T-cell (primary cell): ENCODE results near the gene NFIC. TPM values are rescaled to one million over a fixed set of nuclear protein-coding genes. Genes with fewer than 3 reads are reported as not detected.

ENCODE experiments used
- ATAC-seq, 4 experiments: fragments of 200-7000 bp in 3 of 4; fragments of 150-1000 bp in 1 of 4; cut with Tn5 transposase; replicated peaks in 1 of 4; 1 replicate in 3 of 4; 2 replicates in 1 of 4; pipeline ENCODE4 v1.10.0; 2021; ENCODE audit warnings: moderate library complexity in 3 of 4, mild to moderate bottlenecking in 2 of 4, moderate number of reproducible peaks in 1 of 4
- CTCF ChIA-PET, 2 donors: fragments of 300-600 bp; sonication (Branson Sonifier 250); formaldehyde crosslinking; loops; one replicate each; lab custom pipeline; 2022; ENCODE audit warnings: antibody characterized with exemption in 2 of 2; lab: Charles Lee
- POLR2A ChIA-PET, 2 donors: fragments of 300-600 bp; sonication (Branson Sonifier 250); formaldehyde crosslinking; loops; one replicate each; lab custom pipeline; 2022; ENCODE audit warnings: antibody characterized with exemption in 2 of 2; lab: Charles Lee
- DNase-seq, 35 experiments: peaks; one replicate each; pipeline versions ENCODE4 v3.0.0 to v3.0.0-alpha.2; 2013 to 2023
- H3K27ac ChIP-seq: one replicate; pipeline ENCODE4 v1.5.1; 2013; ENCODE audit warnings: low read length
- H3K27me3 ChIP-seq, 2 experiments: replicated peaks in 1 of 2; 1 replicate in 1 of 2; 2 replicates in 1 of 2; pipeline versions ENCODE4 v1.6.1 to v1.7.0; 2013; ENCODE audit warnings: low read length in 1 of 2, mixed read lengths in 1 of 2; ENCODE audit not compliant: control insufficient read depth in 2 of 2, insufficient read depth in 2 of 2; ENCODE audit errors: extremely low read depth in 1 of 2
- H3K36me3 ChIP-seq, 2 donors: 1 replicate in 1 of 2; 2 replicates in 1 of 2; pipeline versions ENCODE4 v1.6.1 to v1.7.0; 2013; ENCODE audit warnings: low read length in 1 of 2; ENCODE audit not compliant: control insufficient read depth in 2 of 2, insufficient read depth in 1 of 2; ENCODE audit errors: extremely low read depth in 1 of 2
- H3K4me1 ChIP-seq, 2 experiments: 1 replicate in 1 of 2; 2 replicates in 1 of 2; pipeline versions ENCODE4 v1.6.1 to v1.7.0; 2013; ENCODE audit warnings: low read length in 2 of 2, mixed read lengths in 1 of 2; ENCODE audit not compliant: insufficient read depth in 2 of 2, control insufficient read depth in 1 of 2; ENCODE audit errors: extremely low read depth in 1 of 2
- H3K4me3 ChIP-seq, 2 donors: 1 replicate in 1 of 2; 2 replicates in 1 of 2; pipeline versions ENCODE4 v1.5.1 to v1.7.0; 2013; ENCODE audit warnings: mild to moderate bottlenecking in 2 of 2, low read length in 1 of 2, moderate library complexity in 1 of 2; ENCODE audit not compliant: control insufficient read depth in 1 of 2; ENCODE audit errors: extremely low read depth in 1 of 2
- H3K9me3 ChIP-seq: 2 replicates; pipeline ENCODE4 v1.7.0; 2013
- H3K27ac Mint-ChIP-seq, 2 donors: one replicate each; pipeline ENCODE4 v1.8.0; 2020 to 2021; ENCODE audit warnings: mild to moderate bottlenecking in 2 of 2, mixed read lengths in 2 of 2
- H3K27me3 Mint-ChIP-seq, 2 donors: one replicate each; pipeline ENCODE4 v1.8.0; 2021 to 2022; ENCODE audit warnings: mixed read lengths in 2 of 2
- H3K36me3 Mint-ChIP-seq: one replicate; pipeline ENCODE4 v1.8.0; 2021; ENCODE audit warnings: mixed read lengths
- H3K4me1 Mint-ChIP-seq, 3 donors: one replicate each; pipeline ENCODE4 v1.8.0; 2020 to 2022; ENCODE audit warnings: mixed read lengths in 3 of 3, mild to moderate bottlenecking in 1 of 3
- H3K4me3 Mint-ChIP-seq, 3 donors: one replicate each; pipeline ENCODE4 v1.8.0; 2020 to 2022; ENCODE audit warnings: mild to moderate bottlenecking in 3 of 3, mixed read lengths in 3 of 3, moderate library complexity in 3 of 3
- H3K9me3 Mint-ChIP-seq, 3 donors: one replicate each; pipeline ENCODE4 v1.8.0; 2020 to 2022; ENCODE audit warnings: mixed read lengths in 3 of 3
- WGBS: methylation state at CpG from one replicate; pipeline ENCODE4 v1.1.5; 2013; ENCODE audit warnings: missing lambda C conversion rate; ENCODE audit not compliant: insufficient coverage; 5-methylcytosine and 5-hydroxymethylcytosine counted together
- total RNA-seq, 35 experiments: library from RNA in 6 of 35; stranded (reverse) in 6 of 35; fragments of 120-200 nt in 1 of 35; gene quantifications; one replicate each; pipeline versions ENCODE4 v1.2.1 to v1.2.4 and lab custom pipeline; 2013 to 2026

Gene NFIC
- total RNA-seq, 5 donors from 2014 or later (not counting 1 experiment from before 2014, with no cell fraction given) = 27.1 to 41.7 (median 37.2) TPM

- Mint-ChIP-seq H3K4me3 (peak overlapping the region in 2 of 3 donors; percentile 47 to 69), H3K27me3 (peaks cover 0 to 1% of the 10 kb centered on the region in 2 donors), H3K27ac (peak overlapping the region in 1 of 2 donors; percentile 63), H3K4me1 (peaks cover 9 to 23% (median 13%) of the 10 kb centered on the region in 3 donors), H3K36me3 (no peaks in the 10 kb centered on the region), H3K9me3 (no peaks in the 10 kb centered on the region)
- Histone ChIP-seq H3K36me3 (no peaks in the 10 kb centered on the region), H3K27ac (no peak overlapping the region), H3K9me3 (no peaks in the 10 kb centered on the region), H3K4me1 (peaks cover 2 to 23% of the 10 kb centered on the region in 2 experiments), H3K4me3 (no peak overlapping the region), H3K27me3 (peaks cover 0 to 21% of the 10 kb centered on the region in 2 experiments)
- 90% methylated on average over 2 of the region's 2 CpGs for WGBS
- ChIA-PET POLR2A (interaction anchor here in 1 of 2 donors (0.6 kb wide), 1 partner anchor 1550 kb away, joined by 3 read pairs; no protein-coding TSS in a partner anchor), CTCF (interaction anchor here in 1 of 2 donors (0.5 kb wide), 1 partner anchor 987 kb away, joined by 5 read pairs; no protein-coding TSS in a partner anchor)
- no peak for ATAC-seq
- no peak for DNase-seq
Observed at GRCh38 chr19:3477951-3478350, 111.6 kb downstream of the NFIC start.

- H3K9me3 Mint-ChIP-seq = no peaks in the 10 kb centered on the region
- Histone ChIP-seq H3K27ac (no peak overlapping the region), H3K4me1 (peaks cover 2 to 23% of the 10 kb centered on the region in 2 experiments), H3K27me3 (peaks cover 0 to 18% of the 10 kb centered on the region in 2 experiments), H3K4me3 (peak overlapping the region in 1 of 2 donors; percentile 15), H3K36me3 (no peaks in the 10 kb centered on the region), H3K9me3 (no peaks in the 10 kb centered on the region)
- DNase-seq = peak in 6 of 35 experiments; percentile 7 to 30 (median 17)
- H3K27ac Mint-ChIP-seq = peak overlapping the region in 1 of 2 donors; percentile 70
- H3K27me3 Mint-ChIP-seq = peaks cover 0 to 1% of the 10 kb centered on the region in 2 donors
- peak; percentile 10 to 50 (median 30) for ATAC-seq
- ChIA-PET CTCF (interaction anchor here in 1 of 2 donors (0.5 to 1.0 kb wide), 4 partner anchors 20 to 986 kb away, joined by 3 to 5 read pairs (median 4); partner anchors contain the start of gene DOHH), POLR2A (no interaction called here)
- 20% methylated on average over 3 of the region's 27 CpGs for WGBS
- H3K4me3 Mint-ChIP-seq = peak overlapping the region; percentile 60 to 69 (median 60)
- H3K4me1 Mint-ChIP-seq = peaks cover 9 to 23% (median 13%) of the 10 kb centered on the region in 3 donors
- H3K36me3 Mint-ChIP-seq = no peaks in the 10 kb centered on the region
Observed at GRCh38 chr19:3478409-3479176, 112.2 kb downstream of the NFIC start.

GRCh38 chr19:3479177-3479833 is 112.9 kb downstream of the NFIC start:
- 7% methylated on average over 7 of the region's 7 CpGs for WGBS
- peaks cover 2 to 23% of the 10 kb centered on the region in 2 experiments for H3K4me1 ChIP-seq
- H3K27me3 ChIP-seq = peaks cover 0 to 14% of the 10 kb centered on the region in 2 experiments
- H3K27ac ChIP-seq = no peak overlapping the region
- ATAC-seq (peak; percentile 51 to 76 (median 64)), DNase-seq (peak in 33 of 35 experiments; percentile 18 to 72 (median 50))
- ChIA-PET CTCF (interaction anchor here in 1 of 2 donors (0.5 to 1.0 kb wide), 6 partner anchors 20 to 747 kb away, joined by 3 to 5 read pairs (median 4); partner anchors contain the start of gene DOHH), POLR2A (no interaction called here)
- H3K9me3 Mint-ChIP-seq = no peaks in the 10 kb centered on the region
- H3K36me3 ChIP-seq = no peaks in the 10 kb centered on the region
- H3K4me3 Mint-ChIP-seq = peak overlapping the region in 1 of 3 donors; percentile 69
- H3K27me3 Mint-ChIP-seq = no peaks in the 10 kb centered on the region
- no peaks in the 10 kb centered on the region for H3K9me3 ChIP-seq
- peak overlapping the region in 1 of 2 donors; percentile 15 for H3K4me3 ChIP-seq
- H3K4me1 Mint-ChIP-seq = peaks cover 9 to 23% (median 13%) of the 10 kb centered on the region in 3 donors
- no peaks in the 10 kb centered on the region for H3K36me3 Mint-ChIP-seq
- H3K27ac Mint-ChIP-seq = no peak overlapping the region

DNA sequence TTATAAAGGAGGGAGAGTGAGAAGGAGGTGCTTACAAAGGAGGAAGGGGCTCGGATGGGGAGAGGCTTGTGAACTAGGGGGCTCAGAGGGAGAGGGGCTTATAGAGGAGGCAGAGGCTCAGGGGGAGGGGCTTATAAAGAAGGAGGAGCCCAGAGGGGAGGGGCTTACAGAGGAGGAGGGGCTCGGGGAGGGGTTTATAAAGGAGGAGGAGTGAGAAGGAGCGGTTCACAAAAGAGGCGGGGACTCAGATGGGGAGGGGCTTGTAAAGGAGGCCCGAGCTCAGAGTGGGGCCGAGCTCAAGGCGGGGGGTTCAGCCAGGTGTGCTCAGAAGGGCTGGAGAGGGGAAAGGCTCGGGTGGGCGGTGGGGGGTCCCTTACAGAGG is 113.4 kb downstream of the NFIC start:
- Mint-ChIP-seq H3K9me3 (no peaks in the 10 kb centered on the region), H3K4me3 (peak overlapping the region in 1 of 3 donors; percentile 69), H3K4me1 (peaks cover 9 to 28% (median 13%) of the 10 kb centered on the region in 3 donors), H3K27ac (no peak overlapping the region), H3K27me3 (no peaks in the 10 kb centered on the region), H3K36me3 (no peaks in the 10 kb centered on the region)
- ChIA-PET CTCF (interaction anchor here in 1 of 2 donors (0.5 to 1.0 kb wide), 4 partner anchors 21 to 747 kb away, joined by 3 to 4 read pairs (median 3); partner anchors contain the start of gene DOHH), POLR2A (no interaction called here)
- no peak overlapping the region for H3K4me3 ChIP-seq
- H3K27me3 ChIP-seq = peaks cover 0 to 14% of the 10 kb centered on the region in 2 experiments
- WGBS = 54% methylated on average over 6 of the region's 9 CpGs
- peaks cover 2 to 23% of the 10 kb centered on the region in 2 experiments for H3K4me1 ChIP-seq
- no peaks in the 10 kb centered on the region for H3K9me3 ChIP-seq
- ATAC-seq (peak in 3 of 4 experiments; percentile 20 to 58 (median 35)), DNase-seq (peak in 27 of 35 experiments; percentile 22 to 53 (median 36))
- no peaks in the 10 kb centered on the region for H3K36me3 ChIP-seq
- H3K27ac ChIP-seq = no peak overlapping the region

DNA sequence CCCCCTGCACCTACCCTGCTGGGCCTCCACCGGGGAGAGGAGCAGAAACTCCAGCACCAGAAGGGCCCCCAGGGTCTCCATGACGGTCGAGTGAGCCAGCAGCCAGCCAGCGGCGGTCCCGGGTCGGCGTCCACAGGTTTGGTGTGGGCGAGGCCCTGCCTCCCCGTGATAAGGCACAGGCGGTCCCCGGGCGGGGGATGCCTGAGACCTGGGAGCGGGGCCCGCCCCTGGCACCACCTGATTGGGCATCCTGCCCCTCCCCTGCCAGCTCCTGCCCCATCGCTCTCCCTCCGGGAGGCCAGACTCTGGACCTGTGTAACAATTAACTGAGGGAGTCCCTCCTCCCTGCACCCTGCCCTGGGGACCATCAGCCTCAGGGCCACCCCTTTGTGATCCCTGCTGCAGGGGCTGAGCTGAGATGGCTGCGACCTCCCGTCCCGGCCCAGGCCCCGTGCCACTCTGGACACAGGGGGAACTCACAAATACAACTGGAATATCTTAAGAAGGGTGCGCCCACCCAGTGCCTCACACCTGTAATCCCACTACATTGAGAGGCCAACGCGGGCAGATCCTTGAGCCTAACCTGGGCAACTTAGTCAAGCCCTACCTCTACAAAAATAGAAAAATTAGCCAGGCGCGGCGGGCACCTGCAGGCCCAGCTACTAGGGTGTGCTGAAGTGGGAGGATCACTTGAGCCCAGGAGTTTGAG is 114.2 kb downstream of the NFIC start, which contains the start of gene SMIM24:
TSS of gene SMIM24 (minus strand) at position 143 of the 709 bp plus-strand sequence. CDS start at position 81, 62 bp downstream.
- Histone ChIP-seq H3K4me1 (peaks cover 2 to 23% of the 10 kb centered on the region in 2 experiments), H3K27ac (no peak within 1 kb of the TSS), H3K36me3 (no peaks in the 10 kb centered on the region), H3K4me3 (no peak within 1 kb of the TSS), H3K27me3 (peaks cover 0 to 19% of the 10 kb centered on the region in 2 experiments), H3K9me3 (no peaks in the 10 kb centered on the region)
- DNase-seq (no peak), ATAC-seq (no peak)
- H3K27ac Mint-ChIP-seq = no peak within 1 kb of the TSS
- ChIA-PET CTCF (interaction anchor here in 1 of 2 donors (0.9 kb wide), 1 partner anchor 8 kb away, joined by 4 read pairs; no protein-coding TSS in a partner anchor), POLR2A (no interaction called here)
- H3K27me3 Mint-ChIP-seq = no peaks in the 10 kb centered on the region
- H3K36me3 Mint-ChIP-seq = no peaks in the 10 kb centered on the region
- H3K4me3 Mint-ChIP-seq = peak within 1 kb of the TSS in 1 of 3 donors; percentile 69
- H3K4me1 Mint-ChIP-seq = peaks cover 9 to 31% (median 13%) of the 10 kb centered on the region in 3 donors
- WGBS = 92% methylated on average over 15 of the region's 27 CpGs
- no peaks in the 10 kb centered on the region for H3K9me3 Mint-ChIP-seq
